ENCODE data around the gene PRRC2B. TPM values are rescaled to one million over a fixed set of nuclear protein-coding genes. Genes with fewer than 3 reads are reported as not detected.
"Not testable (repeated sequence)": the region's sequence is repeated elsewhere in the genome, so short reads cannot be mapped to it uniquely, and the experiment has no call there.

The PRRC2B gene
- total RNA-seq, 1 donor from 2014 or later = 174 TPM

- intact Hi-C loops (cut with micrococcal nuclease) = loop anchor here (5.0 kb wide), 1 partner anchor 47 kb away; no protein-coding TSS in a partner anchor
Measured at GRCh38 chr9:131464354-131465000, 70.6 kb downstream of the PRRC2B start.

DNA sequence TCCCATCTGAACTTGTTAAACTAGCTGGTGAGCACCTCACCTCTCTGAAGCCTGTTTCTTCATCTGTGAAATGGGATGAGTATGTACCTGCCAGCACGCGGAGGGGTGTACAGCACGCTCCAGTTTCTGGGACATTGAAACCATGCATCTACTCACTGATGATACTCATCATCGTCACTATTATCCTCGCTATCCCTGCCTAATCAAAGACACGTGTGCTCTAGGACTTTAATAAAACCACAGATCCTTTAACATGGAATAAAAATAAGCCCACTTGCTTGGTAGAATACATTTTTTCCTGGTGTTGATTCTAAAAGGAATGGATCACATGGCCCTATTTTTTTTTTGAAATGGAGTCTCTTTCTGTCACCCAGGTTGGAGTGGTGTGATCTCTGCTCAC lies 71.5 kb downstream of the PRRC2B start:
- intact Hi-C loops (cut with micrococcal nuclease) = no loop called here

- intact Hi-C loops (cut with micrococcal nuclease) = no loop called here
Measured at GRCh38 chr9:131467214-131467935, 73.5 kb downstream of the PRRC2B start.

GRCh38 chr9:131468031-131468430 lies 74.1 kb downstream of the PRRC2B start:
- intact Hi-C loops (cut with micrococcal nuclease) = no loop called here

DNA sequence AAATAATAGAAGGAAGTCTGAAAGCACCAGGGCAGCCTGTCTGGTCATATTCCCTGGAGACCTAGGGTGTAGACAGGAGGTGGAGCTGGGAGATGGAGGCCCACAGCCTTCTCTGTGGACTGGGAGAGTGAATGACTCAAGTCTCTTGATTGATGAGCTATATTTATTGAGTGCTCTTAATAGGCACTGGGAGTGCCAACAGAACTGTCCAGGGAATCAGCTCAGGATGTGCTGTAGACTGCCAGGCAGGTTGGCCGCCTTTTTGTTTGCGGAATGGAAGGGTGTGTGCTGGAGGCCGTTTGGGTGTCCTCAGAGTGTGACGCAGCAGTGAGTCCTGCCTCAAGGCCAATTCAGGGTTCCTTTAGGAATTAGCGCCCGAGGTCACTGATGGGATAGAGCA lies 75.5 kb downstream of the PRRC2B start:
- intact Hi-C loops (cut with micrococcal nuclease) = no loop called here

DNA sequence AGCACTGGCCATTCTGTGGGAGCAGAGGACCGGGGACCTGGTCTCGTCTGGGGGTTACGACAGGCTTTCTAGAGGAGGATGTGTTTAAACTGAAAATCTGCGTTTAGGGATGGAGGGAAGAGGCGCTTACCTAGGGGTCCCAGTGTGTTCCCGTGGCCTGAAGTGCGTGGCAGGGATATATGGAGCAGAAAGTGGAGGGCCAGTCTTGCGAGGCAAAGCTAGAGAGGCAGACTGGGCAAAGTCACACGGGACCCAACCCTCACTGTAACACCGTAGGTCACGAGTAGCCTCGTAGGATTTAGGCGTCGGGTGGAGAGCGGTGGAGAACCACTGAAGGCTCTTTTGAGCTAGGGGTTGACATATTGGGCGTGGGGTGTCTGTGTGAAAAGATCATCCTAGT lies 76.1 kb downstream of the PRRC2B start:
- intact Hi-C loops (cut with micrococcal nuclease) = no loop called here

DNA sequence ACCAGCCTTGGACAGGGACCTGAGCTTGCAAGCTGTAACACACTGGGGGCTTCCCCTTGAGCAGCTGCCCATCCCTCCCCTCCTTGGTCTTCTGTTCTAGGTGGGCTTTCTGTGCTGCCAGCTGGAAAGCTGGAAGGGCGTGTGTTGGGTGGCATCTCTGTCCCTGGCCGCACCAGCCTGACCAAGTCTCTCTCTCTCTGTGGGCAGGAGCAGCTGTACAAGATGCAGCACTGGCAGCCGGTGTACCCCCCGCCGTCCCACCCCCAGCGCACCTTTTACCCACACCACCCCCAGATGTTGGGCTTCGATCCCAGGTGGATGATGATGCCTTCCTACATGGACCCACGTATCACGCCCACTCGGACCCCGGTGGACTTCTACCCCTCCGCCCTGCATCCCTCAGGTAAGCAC lies 76.7 kb downstream of the PRRC2B start:
- intact Hi-C loops (cut with micrococcal nuclease) = no loop called here

- intact Hi-C loops (cut with micrococcal nuclease) = not testable (repeated sequence)
Measured at GRCh38 chr9:131472085-131472484, 78.2 kb downstream of the PRRC2B start.

- intact Hi-C loops (cut with micrococcal nuclease) = no loop called here
Measured at GRCh38 chr9:131473198-131473885, 79.5 kb downstream of the PRRC2B start.

DNA sequence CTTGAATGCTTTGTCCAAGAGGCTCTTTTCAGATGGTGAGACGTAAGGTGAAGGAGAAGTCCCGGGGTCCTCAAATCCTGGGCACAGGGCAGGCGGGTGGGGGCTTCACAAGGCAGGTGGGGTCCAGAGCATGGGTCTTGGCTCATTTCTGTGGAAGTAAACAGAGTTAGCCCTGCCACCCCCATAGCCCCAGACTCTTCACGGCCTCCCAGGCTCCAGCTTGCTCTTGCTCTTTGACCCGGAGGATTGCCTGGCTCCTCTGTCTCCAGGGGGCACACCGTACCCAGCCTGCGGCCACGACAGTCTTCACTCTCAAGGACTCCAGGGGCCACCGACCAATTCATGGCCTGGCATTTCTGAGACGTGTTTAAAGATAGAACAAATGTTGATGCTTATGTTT lies 80.0 kb downstream of the PRRC2B start:
- intact Hi-C loops (cut with micrococcal nuclease) = no loop called here

DNA sequence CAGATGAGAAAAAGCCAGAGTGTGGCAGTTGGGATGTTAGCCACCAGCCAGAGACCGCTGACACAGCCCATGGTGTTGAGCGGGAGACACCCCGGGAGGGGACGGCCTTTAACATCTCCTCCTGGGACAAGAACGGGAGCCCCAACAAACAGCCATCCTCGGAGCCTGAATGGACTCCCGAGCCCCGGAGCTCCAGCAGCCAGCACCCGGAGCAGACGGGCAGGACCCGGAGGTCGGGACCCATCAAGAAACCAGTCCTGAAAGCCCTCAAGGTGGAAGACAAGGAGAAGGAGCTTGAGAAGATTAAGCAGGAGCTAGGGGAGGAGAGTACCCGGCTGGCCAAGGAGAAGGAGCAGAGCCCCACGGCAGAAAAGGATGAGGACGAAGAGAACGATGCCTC lies 80.8 kb downstream of the PRRC2B start:
- intact Hi-C loops (cut with micrococcal nuclease) = no loop called here

- intact Hi-C loops (cut with micrococcal nuclease) = no loop called here
Measured at GRCh38 chr9:131475111-131475955, 81.4 kb downstream of the PRRC2B start.

- intact Hi-C loops (cut with micrococcal nuclease) = no loop called here
Measured at GRCh38 chr9:131475956-131476776, 82.3 kb downstream of the PRRC2B start.

DNA sequence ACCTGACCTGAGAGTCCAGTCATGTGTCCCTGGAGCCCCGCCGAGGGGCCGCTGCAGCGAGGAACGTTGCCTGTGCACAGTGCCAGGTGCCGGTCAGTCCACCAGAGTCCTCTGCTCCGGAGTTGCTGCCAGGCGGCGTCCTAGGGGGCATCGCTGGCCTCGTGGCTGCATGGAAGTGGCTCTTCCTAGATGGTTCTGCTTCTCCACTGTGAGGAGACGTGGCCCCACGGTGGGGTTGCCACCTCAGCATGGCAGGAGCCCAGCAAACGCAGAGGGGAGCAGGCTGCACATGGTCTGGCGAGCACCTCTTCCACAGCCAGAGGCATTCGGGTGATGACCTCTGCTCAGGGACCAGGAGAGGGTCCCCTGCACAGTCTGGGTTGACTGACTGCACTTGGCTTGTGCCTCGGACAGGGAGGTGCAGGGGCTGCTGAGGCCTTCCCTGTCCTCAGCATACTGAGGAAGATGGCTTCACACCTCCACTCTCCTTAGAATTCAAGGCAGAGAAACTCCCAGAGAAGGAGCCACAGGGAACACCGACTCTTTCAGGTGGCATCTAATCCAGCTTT lies 83.0 kb downstream of the PRRC2B start:
- intact Hi-C loops (cut with micrococcal nuclease) = no loop called here

DNA sequence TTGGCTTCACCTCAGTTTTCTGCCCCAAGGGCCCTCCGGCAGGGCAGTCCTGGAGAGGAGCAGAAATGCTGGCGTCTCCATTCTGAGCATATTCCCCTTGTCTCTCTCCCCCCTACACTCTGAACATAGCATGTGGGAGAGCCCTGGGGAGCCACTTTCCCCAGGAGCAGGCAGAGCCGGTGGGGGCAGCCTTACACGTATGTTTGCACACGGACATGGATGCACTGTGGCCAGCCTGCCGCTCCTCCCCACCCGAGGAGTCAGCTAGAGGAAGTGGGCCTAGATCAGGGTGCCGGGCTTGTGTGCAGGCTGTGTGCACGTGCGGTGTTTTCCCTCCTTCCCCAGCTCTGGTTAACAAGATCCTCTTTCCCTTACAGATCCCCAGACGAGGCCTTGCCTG lies 83.5 kb downstream of the PRRC2B start:
- intact Hi-C loops (cut with micrococcal nuclease) = no loop called here

DNA sequence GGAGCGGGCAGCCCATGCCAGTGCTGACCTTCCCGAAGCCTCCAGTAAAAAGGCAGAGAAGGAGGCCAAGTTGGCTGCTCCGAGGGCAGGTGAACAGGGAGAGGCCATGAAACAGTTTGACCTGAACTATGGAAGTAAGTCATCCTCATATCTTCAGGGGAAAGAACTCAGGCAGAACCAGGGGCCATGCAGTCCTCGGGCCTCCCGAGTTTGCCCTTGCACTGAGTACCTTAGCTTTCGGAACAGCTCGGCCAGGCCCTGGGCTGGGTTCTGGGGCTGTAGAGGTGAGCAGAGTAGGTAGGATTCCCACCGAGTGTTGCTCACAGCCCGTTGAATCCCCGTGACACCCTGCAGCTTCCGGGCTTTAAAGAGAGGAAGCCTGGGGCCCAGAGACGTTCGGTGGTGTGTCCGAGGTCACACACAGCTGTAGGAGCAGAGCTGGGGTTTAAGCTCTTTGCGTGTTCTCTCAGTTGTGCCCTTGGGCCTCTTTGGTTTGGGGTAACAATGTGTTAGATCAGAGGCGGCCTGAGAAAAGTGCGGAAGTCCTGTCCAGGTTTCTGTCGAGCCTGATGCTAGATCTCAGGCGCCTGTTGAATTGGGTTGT lies 84.0 kb downstream of the PRRC2B start:
- intact Hi-C loops (cut with micrococcal nuclease) = loop anchor here (1.0 kb wide), 1 partner anchor 128 kb away; no protein-coding TSS in a partner anchor

- intact Hi-C loops (cut with micrococcal nuclease) = loop anchor here (1.0 kb wide), 1 partner anchor 128 kb away; no protein-coding TSS in a partner anchor
Measured at GRCh38 chr9:131478421-131478868, 84.6 kb downstream of the PRRC2B start.

- intact Hi-C loops (cut with micrococcal nuclease) = loop anchor here (1.0 kb wide), 1 partner anchor 129 kb away; no protein-coding TSS in a partner anchor
Measured at GRCh38 chr9:131478911-131479310, 85.0 kb downstream of the PRRC2B start.

DNA sequence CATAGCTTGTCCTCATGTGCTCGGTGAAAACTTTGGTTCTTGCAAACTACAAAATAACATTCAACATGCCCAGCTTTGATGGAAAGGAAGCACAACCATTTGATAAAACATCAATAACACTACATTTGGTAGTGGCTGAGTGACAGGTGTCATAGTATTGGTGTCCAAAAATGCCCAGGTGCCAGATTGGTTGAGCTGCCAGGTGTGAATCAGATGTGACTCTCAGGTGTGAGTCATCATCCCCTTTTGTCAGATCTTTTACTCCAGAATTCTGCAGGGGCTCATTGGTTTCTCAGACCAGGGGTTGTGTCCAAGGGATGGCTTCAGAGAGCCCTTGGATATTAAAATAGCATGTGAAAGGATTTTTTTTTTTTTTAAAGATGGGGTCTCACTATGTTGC lies 86.4 kb downstream of the PRRC2B start:
- intact Hi-C loops (cut with micrococcal nuclease) = no loop called here
